HG03342 (cell line): ENCODE data around the gene ZNF32.

ENCODE experiments used
- ATAC-seq: cut with Tn5 transposase; IDR thresholded peaks from one replicate; pipeline ENCODE4 v1.9.1; 2021; ENCODE audit warnings: mild to moderate bottlenecking, moderate library complexity; ENCODE audit not compliant: unreplicated experiment

ZNF32 gene

GRCh38 chr10:43681220-43681619 is 32.5 kb upstream of the ZNF32 start:
- no peak for ATAC-seq

DNA sequence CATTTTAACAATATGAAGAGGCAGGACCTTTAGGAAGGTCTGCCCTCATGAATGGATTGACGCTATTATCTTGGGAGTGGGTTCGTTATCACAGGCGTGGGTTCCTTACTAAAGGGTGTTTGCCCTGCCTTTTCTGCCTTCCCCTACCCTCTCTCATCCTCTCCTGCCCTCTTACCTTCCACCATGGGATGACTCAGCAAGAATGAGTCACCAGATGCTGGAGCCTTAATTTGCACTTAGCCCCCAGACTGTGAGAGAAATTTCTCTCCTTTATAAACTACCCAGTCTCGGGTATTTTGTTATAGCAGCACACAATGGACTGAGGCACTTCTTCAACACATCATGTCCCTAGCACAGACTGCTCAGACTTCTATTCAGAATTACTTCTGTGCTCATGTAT is 31.4 kb upstream of the ZNF32 start:
- no peak for ATAC-seq

- ATAC-seq, result no peak
Observed at GRCh38 chr10:43679509-43679908, 30.8 kb upstream of the ZNF32 start.

DNA sequence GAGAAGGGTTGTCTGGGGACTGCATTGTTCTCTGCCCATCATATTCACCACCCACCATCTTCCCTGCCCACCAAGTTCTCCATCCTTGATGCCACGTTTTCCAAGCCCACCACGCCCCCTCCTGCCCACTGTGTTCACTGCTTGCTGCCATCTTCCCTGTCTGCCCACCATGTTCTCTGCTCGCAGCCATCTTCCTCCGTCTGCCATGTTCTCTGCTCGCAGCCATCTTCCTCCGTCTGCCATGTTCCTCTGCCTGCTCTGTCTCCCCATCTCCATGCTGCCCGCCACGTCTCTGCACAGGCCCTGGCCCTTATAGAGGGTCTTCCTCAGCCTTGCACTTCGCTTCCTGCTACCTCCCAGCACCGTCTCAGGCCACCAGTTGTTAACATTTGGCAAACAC is 30.0 kb upstream of the ZNF32 start:
- no peak for ATAC-seq

DNA sequence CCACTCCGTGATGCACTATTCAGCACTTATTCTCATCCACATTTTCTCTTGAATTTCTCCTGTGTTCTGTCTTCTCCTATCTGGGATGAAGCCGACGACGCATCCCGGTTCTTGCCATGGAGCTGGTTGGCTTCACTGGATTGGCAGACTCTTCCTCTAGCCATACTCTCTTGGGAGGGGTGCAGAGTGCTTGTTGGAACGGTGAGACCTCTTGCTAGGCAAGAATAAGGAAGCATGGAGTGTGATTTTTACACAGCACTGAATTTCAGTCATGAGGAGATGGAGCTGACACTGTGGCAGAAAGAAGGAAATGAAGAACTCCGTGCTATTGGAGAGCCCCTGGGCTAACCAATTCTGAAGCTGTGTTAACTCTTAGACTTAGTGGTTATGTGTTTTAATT is 28.2 kb upstream of the ZNF32 start:
- ATAC-seq, result no peak

DNA sequence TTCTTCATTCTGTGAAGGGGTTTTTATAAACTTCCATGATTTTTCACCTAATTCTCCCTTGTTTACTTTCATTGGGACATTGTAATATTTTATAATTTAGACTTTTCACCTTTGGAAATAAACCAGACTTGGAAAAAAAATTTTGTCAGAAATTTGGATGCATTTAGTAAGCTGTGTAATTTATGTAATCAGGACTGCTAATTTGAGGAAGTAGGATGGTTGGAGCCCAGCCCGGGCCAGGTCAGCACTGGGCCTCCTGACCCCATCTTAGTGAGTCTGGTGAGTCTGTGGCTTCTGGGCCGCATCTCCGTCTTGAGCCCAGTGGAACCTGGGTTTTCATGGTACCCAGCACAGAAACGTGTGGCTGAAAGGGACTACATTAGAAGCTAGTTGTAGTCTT is 27.6 kb upstream of the ZNF32 start:
- ATAC-seq, result no peak

DNA sequence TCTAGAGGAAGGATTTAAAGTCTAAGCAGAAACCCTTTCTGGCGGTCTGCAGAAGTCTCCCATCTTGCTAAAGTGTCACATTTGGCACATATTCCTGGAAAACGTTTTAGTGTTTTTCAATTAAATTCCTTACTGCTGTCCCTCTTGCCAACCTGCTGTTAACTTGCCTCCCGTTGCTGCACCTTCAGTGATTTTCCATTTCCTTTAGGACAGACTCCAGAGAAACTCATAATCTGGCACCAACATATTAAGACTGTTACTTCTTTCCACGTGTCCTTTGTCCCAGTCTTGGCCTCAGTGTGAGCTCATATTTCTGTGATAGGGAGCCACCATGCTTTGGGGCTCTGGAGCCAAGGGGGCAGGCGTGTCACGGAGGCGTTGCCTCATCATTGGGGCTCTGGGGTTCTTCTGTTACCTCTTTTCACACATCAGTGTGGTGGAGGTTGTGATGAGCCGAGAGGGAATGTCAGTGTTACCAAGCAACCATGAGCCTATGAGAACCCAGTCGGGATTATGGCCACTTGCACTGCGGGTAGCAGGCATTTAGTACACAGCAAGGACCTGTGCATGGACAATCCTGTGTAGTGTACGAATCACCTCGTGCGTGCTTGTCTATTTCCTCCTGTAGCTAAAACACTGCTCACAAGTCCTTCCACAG is 26.0 kb upstream of the ZNF32 start:
- ATAC-seq, result no peak

- no peak for ATAC-seq
Observed at GRCh38 chr10:43673471-43673870, 24.8 kb upstream of the ZNF32 start.

DNA sequence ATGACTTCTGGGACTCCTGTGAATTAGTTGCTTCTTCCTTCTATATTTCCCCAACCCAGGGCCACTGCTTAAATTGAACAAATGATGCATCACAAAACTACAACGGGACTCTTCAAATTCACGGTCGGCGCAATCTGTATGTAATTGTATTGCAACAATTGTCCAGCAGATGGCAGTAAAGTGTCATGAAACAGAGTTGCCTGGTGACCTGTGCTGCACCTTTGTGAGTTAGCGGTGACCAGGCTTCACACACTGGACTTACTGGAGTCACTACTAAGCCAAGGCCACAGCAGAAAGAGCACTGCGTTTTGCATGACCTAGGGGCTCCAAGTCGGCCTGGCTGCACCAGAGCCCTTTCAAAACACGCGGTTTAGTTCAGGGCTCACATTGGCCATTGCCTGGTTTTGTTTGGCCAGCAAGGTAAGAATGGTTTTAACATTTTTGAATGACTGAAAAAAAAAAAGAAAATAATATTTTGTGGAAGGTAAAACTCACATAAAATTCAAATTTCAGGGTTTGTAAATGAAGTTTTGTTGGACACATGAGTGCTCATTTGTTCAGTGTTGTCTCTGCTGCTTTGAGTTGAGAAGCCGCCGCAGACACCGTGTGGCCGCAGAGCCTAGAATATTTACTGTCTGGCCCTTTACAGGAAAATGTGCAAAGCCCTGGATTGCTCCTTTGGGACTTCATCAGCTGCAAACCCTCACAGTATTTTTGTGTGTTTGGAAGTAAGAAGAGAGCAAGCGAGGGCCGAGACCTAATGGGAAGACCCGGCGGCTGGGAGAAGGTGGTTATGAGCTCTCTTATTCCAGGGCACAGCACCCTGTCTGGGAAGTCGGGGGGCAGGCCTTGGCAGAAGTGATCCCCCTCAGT is 23.2 kb upstream of the ZNF32 start:
- no peak for ATAC-seq

- ATAC-seq, result no peak
Observed at GRCh38 chr10:43669386-43669785, 20.7 kb upstream of the ZNF32 start.

DNA sequence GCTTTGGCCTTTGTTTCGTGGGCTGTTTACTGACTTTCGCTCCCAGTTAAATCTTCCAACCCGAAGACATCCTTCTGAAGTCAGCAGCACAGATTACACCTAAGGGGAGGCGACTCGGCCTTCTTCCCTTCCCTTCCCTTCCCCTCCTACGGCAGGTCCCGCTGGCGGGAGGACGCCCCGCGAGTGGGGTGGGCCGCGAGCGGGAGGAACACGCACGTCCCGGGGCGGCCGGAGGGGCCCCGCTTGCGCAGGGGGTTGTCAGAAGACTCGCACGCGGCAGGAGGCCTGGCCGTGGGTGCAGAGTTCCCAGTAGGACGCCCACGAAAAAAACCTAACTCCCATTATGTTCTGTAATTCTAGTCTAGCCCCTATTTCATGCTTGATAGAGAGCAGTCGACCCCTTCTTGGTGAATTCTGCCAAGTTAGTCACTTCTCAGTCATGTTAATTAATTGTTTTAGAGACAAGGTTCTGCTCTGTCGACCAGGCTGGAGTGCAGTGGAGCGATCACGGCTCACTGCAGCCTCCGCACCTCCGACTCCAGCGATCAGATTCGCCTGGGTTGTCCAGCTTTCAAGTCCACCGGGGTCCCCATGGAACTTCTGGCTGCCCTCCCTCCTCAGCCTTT is 19.2 kb upstream of the ZNF32 start:
- no peak for ATAC-seq

GRCh38 chr10:43667317-43667731 is 18.6 kb upstream of the ZNF32 start:
- ATAC-seq, result no peak

- ATAC-seq, result no peak
Observed at GRCh38 chr10:43666552-43666951, 17.9 kb upstream of the ZNF32 start.

GRCh38 chr10:43665054-43665453 is 16.4 kb upstream of the ZNF32 start:
- no peak for ATAC-seq

GRCh38 chr10:43658227-43658626 is 9.5 kb upstream of the ZNF32 start:
- ATAC-seq, result no peak

- ATAC-seq, result no peak
Observed at GRCh38 chr10:43655311-43655710, 6.6 kb upstream of the ZNF32 start.

DNA sequence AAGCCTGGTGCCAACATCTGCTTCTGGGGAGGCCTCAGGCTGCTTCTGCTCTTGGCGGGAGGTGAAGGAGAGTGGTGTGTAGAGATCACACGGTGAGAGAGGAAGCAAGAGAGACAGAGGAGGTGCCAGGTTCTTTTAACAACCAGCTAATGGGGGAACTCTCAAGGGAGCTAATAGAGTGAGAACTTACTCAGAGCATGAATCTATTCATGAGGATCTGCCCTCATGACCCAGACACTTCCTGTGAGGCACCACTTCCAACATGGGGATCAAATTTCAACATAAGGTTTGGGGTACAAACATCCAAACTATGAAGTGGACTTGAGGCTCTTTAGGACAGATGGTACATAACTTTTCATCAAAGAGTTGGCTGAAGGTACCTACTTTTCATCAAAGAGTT is 5.1 kb upstream of the ZNF32 start:
- ATAC-seq, result no peak

DNA sequence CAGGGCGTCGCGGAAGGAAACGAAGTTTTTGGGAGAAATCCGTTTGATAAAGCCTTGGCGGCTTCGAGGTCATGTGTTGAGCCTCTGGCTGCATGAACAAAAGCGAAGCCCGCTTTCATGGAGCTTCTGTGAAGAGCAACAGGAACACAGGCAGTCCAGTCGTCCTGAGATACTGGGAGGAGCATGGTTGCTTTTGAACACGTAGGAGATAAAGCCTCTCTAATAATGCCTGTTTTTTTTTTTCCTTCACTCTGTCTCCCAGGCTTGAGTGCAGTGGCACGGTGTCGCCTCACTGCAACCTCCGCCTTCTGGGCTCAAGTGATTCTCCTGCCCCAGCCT is 473 bp upstream of the ZNF32 start:
- ATAC-seq, result peak; percentile 6

GRCh38 chr10:43648095-43648397 is 635 bp downstream of the ZNF32 start:
- ATAC-seq, result no peak

GRCh38 chr10:43647576-43647975 is 1.1 kb downstream of the ZNF32 start:
- no peak for ATAC-seq

GRCh38 chr10:43645866-43646265 is 2.8 kb downstream of the ZNF32 start:
- no peak for ATAC-seq

DNA sequence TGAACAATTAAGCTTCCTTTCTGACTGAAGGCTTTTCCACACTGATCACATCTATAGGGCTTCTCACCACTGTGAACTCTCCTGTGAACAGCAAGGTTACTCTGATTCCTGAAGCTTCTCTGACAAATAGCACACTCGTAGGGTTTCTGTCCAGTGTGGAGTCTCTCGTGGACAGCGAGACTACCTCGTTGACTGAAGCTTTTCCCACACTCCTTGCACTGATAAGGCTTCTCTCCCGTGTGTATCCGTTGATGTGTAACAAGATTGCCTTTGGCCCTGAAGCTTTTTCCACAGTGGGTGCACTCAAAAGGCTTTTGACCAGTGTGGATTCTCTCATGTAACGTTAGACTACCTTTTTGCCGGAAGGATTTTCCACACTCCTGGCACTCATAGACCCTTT is 4.4 kb downstream of the ZNF32 start:
- no peak for ATAC-seq
